Measurements from ENCODE around the gene XYLB.

- no peak for TF ChIP-seq TRIM24 (CRISPR knock-in tag; IDR thresholded peaks at IDR 0.05)
- no peak for TF ChIP-seq SRY (CRISPR knock-in tag; IDR thresholded peaks at IDR 0.05)
- no peak for TF ChIP-seq ZNF776 (CRISPR knock-in tag; IDR thresholded peaks at IDR 0.05)
- no peak for TF ChIP-seq ZNF235 (CRISPR knock-in tag; IDR thresholded peaks at IDR 0.05; ENCODE audit: borderline replicate concordance)
- no peak for TF ChIP-seq CTCF (CRISPR knock-in tag; IDR thresholded peaks at IDR 0.05)
- TF ChIP-seq NFKB2 (CRISPR knock-in tag; IDR thresholded peaks at IDR 0.05; ENCODE audit: borderline replicate concordance) = no peak
- no peak for TF ChIP-seq MXI1 (IDR thresholded peaks at IDR 0.05; ENCODE audit: borderline replicate concordance, low read depth, low read length)
- no peak for TF ChIP-seq EP300 (IDR thresholded peaks at IDR 0.05; ENCODE audit: low read depth in 2 of 2, low read length in 2 of 2)
- TF ChIP-seq EP300 (CRISPR knock-in tag; IDR thresholded peaks at IDR 0.05; ENCODE audit: borderline replicate concordance) = no peak
- TF ChIP-seq DNMT1 (CRISPR knock-in tag; IDR thresholded peaks at IDR 0.05) = no peak
- no peak for TF ChIP-seq ZNF737 (CRISPR knock-in tag; IDR thresholded peaks at IDR 0.05; ENCODE audit: borderline replicate concordance)
- no peak for TF ChIP-seq MTA1 (CRISPR knock-in tag; IDR thresholded peaks at IDR 0.05; ENCODE audit: borderline replicate concordance)
- no peak for TF ChIP-seq ZHX1 (CRISPR knock-in tag; IDR thresholded peaks at IDR 0.05; ENCODE audit: low read depth)
- TF ChIP-seq ZNF780A (CRISPR knock-in tag; IDR thresholded peaks at IDR 0.05) = no peak
- no peak for TF ChIP-seq AFF4 (CRISPR knock-in tag; IDR thresholded peaks at IDR 0.05)
Observed at GRCh38 chr3:38348903-38349302, 2.3 kb downstream of the XYLB start.

Measured in HepG2 (cell line).